Liver (tissue), 9 donors: Measurements from ENCODE around the gene PSIP1. TPM values are rescaled to one million over a fixed set of nuclear protein-coding genes. Genes with fewer than 3 reads are reported as not detected.
"Not testable (repeated sequence)": the region's sequence is repeated elsewhere in the genome, so short reads cannot be mapped to it uniquely, and the experiment has no call there.

ENCODE experiments used
- DNase-seq: peaks from one replicate; pipeline ENCODE4 v3.0.0-alpha.2; 2017; ENCODE audit warnings: low spot score
- H3K27ac ChIP-seq, 2 donors: one replicate each; pipeline ENCODE4 v1.7.0; 2013; ENCODE audit warnings: inconsistent platforms in 2 of 2, low read length in 2 of 2, control low read depth in 1 of 2, low read depth in 1 of 2, mild to moderate bottlenecking in 1 of 2
- H3K27me3 ChIP-seq, 4 donors: one replicate each; pipeline versions ENCODE4 v1.6.1 to v1.7.0; 2013; ENCODE audit warnings: low read length in 3 of 4, inconsistent platforms in 1 of 4, mild to moderate bottlenecking in 1 of 4, moderate library complexity in 1 of 4; ENCODE audit not compliant: control insufficient read depth in 4 of 4, insufficient read depth in 4 of 4
- H3K36me3 ChIP-seq, 4 donors: one replicate each; pipeline versions ENCODE4 v1.6.1 to v1.7.0; 2013; ENCODE audit warnings: low read length in 3 of 4, mild to moderate bottlenecking in 3 of 4, low read depth in 1 of 4, moderate library complexity in 1 of 4; ENCODE audit not compliant: control insufficient read depth in 4 of 4, insufficient read depth in 3 of 4
- H3K4me1 ChIP-seq, 4 donors: one replicate each; pipeline versions ENCODE4 v1.6.1 to v1.7.0; 2013; ENCODE audit warnings: low read length in 3 of 4, mild to moderate bottlenecking in 3 of 4, moderate library complexity in 1 of 4; ENCODE audit not compliant: control insufficient read depth in 4 of 4, insufficient read depth in 4 of 4
- H3K4me3 ChIP-seq, 3 donors: one replicate each; pipeline versions ENCODE4 v1.6.1 to v1.7.0; 2013; ENCODE audit warnings: low read length in 3 of 3, control low read depth in 1 of 3, low read depth in 1 of 3, mild to moderate bottlenecking in 1 of 3
- H3K9ac ChIP-seq, 2 donors: one replicate each; pipeline ENCODE4 v1.7.0; 2013; ENCODE audit warnings: low read length in 2 of 2, mild to moderate bottlenecking in 2 of 2, moderate library complexity in 2 of 2, control low read depth in 1 of 2, low read depth in 1 of 2
- H3K9me3 ChIP-seq, 4 donors: one replicate each; pipeline versions ENCODE4 v1.6.1 to v1.7.0; 2013; ENCODE audit warnings: low read length in 3 of 4; ENCODE audit not compliant: control insufficient read depth in 4 of 4
- ATF3 ChIP-seq: IDR thresholded peaks from 2 replicates; pipeline ENCODE4 v1.6.1; 2016; ENCODE audit warnings: antibody characterized with exemption
- EGR1 ChIP-seq, 2 donors: IDR thresholded peaks; 2 replicates each; pipeline ENCODE4 v1.6.1; 2016 to 2018; ENCODE audit warnings: antibody characterized with exemption in 2 of 2, low read depth in 2 of 2
- FOXA2 ChIP-seq: IDR thresholded peaks from 2 replicates; pipeline ENCODE4 v1.6.1; 2016; ENCODE audit warnings: antibody characterized with exemption
- HNF4G ChIP-seq: IDR thresholded peaks from 2 replicates; pipeline ENCODE4 v1.6.1; 2016; ENCODE audit warnings: antibody characterized with exemption
- JUND ChIP-seq, 2 donors: IDR thresholded peaks; 2 replicates each; pipeline ENCODE4 v1.6.1; 2016; ENCODE audit warnings: antibody characterized with exemption in 2 of 2
- MAX ChIP-seq: IDR thresholded peaks from 2 replicates; pipeline ENCODE4 v1.6.1; 2016; ENCODE audit warnings: antibody characterized with exemption
- NR2F2 ChIP-seq: IDR thresholded peaks from 2 replicates; pipeline ENCODE4 v1.6.1; 2016; ENCODE audit warnings: antibody characterized with exemption
- RXRA ChIP-seq, 2 donors: IDR thresholded peaks; 2 replicates each; pipeline ENCODE4 v1.6.1; 2017 to 2018; ENCODE audit warnings: antibody characterized with exemption in 2 of 2, mild to moderate bottlenecking in 1 of 2
- TAF1 ChIP-seq: conservative IDR thresholded peaks from 2 replicates; pipeline ENCODE4 v1.6.1; 2016; ENCODE audit warnings: antibody characterized with exemption, mild to moderate bottlenecking
- YY1 ChIP-seq: IDR thresholded peaks from 2 replicates; pipeline ENCODE4 v1.6.1; 2016; ENCODE audit warnings: antibody characterized with exemption, mild to moderate bottlenecking
- WGBS: extraction: QIAGEN DNeasy Blood & Tissue Kit; methylation state at CpG from one replicate; pipeline ENCODE4 v1.1.7; 2013; 5-methylcytosine and 5-hydroxymethylcytosine counted together
- polyA plus RNA-seq, 2 donors: library from polyadenylated mRNA; stranded (reverse) in 1 of 2; unstranded in 1 of 2; fragments of 200-250 nt in 1 of 2; fragments of >200 nt in 1 of 2; fragmentation: Nextera tagmentation in 1 of 2; extraction: Ambion mirVana in 1 of 2; gene quantifications; one replicate each; pipeline versions ENCODE4 v1.2.1 to v1.2.3, GENCODE V29; 2013 to 2015
- total RNA-seq, 2 donors: library from RNA; depleted of rRNA; stranded (reverse); fragments of >200 nt; gene quantifications; one replicate each; pipeline ENCODE4 v1.2.3, GENCODE V29; 2014
- donor health status: healthy.
- donor health status: healthy.
- donor health status: healthy.
- donor health status: healthy.
- donor health status: healthy.

The PSIP1 gene
- total and polyA plus RNA-seq, 4 donors, result 9.2 to 22.7 (median 13.2) TPM

- Histone ChIP-seq H3K4me1 (peaks cover 0 to 5% (median 0%) of the 10 kb centered on the region in 4 donors), H3K27ac (no peak overlapping the region), H3K9me3 (no peaks in the 10 kb centered on the region), H3K27me3 (no peaks in the 10 kb centered on the region), H3K4me3 (no peak overlapping the region), H3K9ac (no peak overlapping the region), H3K36me3 (peaks cover 0 to 15% (median 6%) of the 10 kb centered on the region in 4 donors)
- TF ChIP-seq RXRA (IDR thresholded peaks at IDR 0.05), result no peak
- WGBS, result 83% methylated on average over 3 of the region's 3 CpGs
- no peak for DNase-seq
These were observed 77.1 kb downstream of the PSIP1 start for GRCh38 chr9:15433661-15434060.

GRCh38 chr9:15433191-15433590 lies 77.6 kb downstream of the PSIP1 start:
- Histone ChIP-seq H3K27ac (no peak overlapping the region), H3K36me3 (peaks cover 0 to 15% (median 6%) of the 10 kb centered on the region in 4 donors), H3K9ac (no peak overlapping the region), H3K27me3 (no peaks in the 10 kb centered on the region), H3K4me1 (peaks cover 0 to 5% (median 0%) of the 10 kb centered on the region in 4 donors), H3K9me3 (no peaks in the 10 kb centered on the region), H3K4me3 (no peak overlapping the region)
- 70% methylated on average over 4 of the region's 4 CpGs for WGBS
- TF ChIP-seq FOXA2 (no peak), HNF4G (no peak), EGR1 (IDR thresholded peaks at IDR 0.05; ENCODE audit: low read depth in 2 of 2) (no peak), YY1 (no peak), ATF3 (no peak), MAX (no peak)
- no peak for DNase-seq

- Histone ChIP-seq H3K9ac (no peak overlapping the region), H3K4me3 (no peak overlapping the region), H3K4me1 (peaks cover 0 to 5% (median 1%) of the 10 kb centered on the region in 4 donors), H3K27me3 (no peaks in the 10 kb centered on the region), H3K27ac (no peak overlapping the region), H3K9me3 (no peaks in the 10 kb centered on the region), H3K36me3 (peaks cover 0 to 15% (median 7%) of the 10 kb centered on the region in 4 donors)
- no peak for TF ChIP-seq FOXA2
- TF ChIP-seq JUND (IDR thresholded peaks at IDR 0.05), result no peak
- no peak for TF ChIP-seq NR2F2
- no peak for TF ChIP-seq TAF1
- DNase-seq, result no peak
- 60% methylated on average over 5 of the region's 5 CpGs for WGBS
These were observed 79.6 kb downstream of the PSIP1 start for GRCh38 chr9:15430920-15431844.

GRCh38 chr9:15427702-15428101 lies 83.1 kb downstream of the PSIP1 start:
- not testable (repeated sequence) for H3K27ac ChIP-seq, H3K9me3 ChIP-seq, H3K36me3 ChIP-seq, H3K4me3 ChIP-seq, H3K27me3 ChIP-seq, DNase-seq, H3K9ac ChIP-seq
- peaks cover 2 to 15% (median 4%) of the 10 kb centered on the region in 4 donors for H3K4me1 ChIP-seq
- WGBS, result 90% methylated on average over 7 of the region's 7 CpGs
